Right cardiac atrium (tissue), 5 donors: ENCODE data around the gene PRR30. TPM values are rescaled to one million over a fixed set of nuclear protein-coding genes. Genes with fewer than 3 reads are reported as not detected.
"Not testable (repeated sequence)": the region's sequence is repeated elsewhere in the genome, so short reads cannot be mapped to it uniquely, and the experiment has no call there.

Experiments
- ATAC-seq, 2 donors: fragments of 200-7000 bp; cut with Tn5 transposase; one replicate each; pipeline versions ENCODE4 v1.8.0 to v1.9.1; 2020; ENCODE audit warnings: moderate library complexity in 2 of 2, mild to moderate bottlenecking in 1 of 2
- DNase-seq, 3 donors: peaks; one replicate each; pipeline ENCODE4 v3.0.0-alpha.2; 2020
- H3K27ac ChIP-seq: one replicate; pipeline ENCODE4 v1.5.1; 2013; ENCODE audit warnings: mild to moderate bottlenecking, low read length, control low read depth, moderate library complexity
- H3K27me3 ChIP-seq: one replicate; pipeline ENCODE4 v1.6.1; 2013; ENCODE audit not compliant: control insufficient read depth, insufficient read depth
- H3K4me1 ChIP-seq: one replicate; pipeline ENCODE4 v1.6.1; 2013; ENCODE audit warnings: low read length; ENCODE audit not compliant: control insufficient read depth, insufficient read depth
- H3K4me3 ChIP-seq: one replicate; pipeline ENCODE4 v1.5.1; 2013; ENCODE audit warnings: low read length, control low read depth
- H3K9me3 ChIP-seq: one replicate; pipeline ENCODE4 v1.6.1; 2013; ENCODE audit warnings: low read length; ENCODE audit not compliant: control insufficient read depth
- WGBS: extraction: QIAGEN DNeasy Blood & Tissue Kit; methylation state at CpG from one replicate; pipeline ENCODE4 v1.1.7; 2013; 5-methylcytosine and 5-hydroxymethylcytosine counted together
- intact Hi-C, 4 donors: fragments of 100-400 bp; cut with DNase I; formaldehyde crosslinking; loops; one replicate each; pipeline versions ENCODE4 v1.11.0 to v1.14.0; 2022 to 2023
- polyA plus RNA-seq: library from polyadenylated mRNA; stranded (reverse); fragments of 200-250 nt; gene quantifications from one replicate; pipeline ENCODE4 v1.2.3, GENCODE V29; 2013
- total RNA-seq, 4 donors: library from RNA; stranded (reverse); fragmentation: NEBNext Ultra II Directional; extraction: Animal tissue kit (Norgen Biotek cat#: 25700); gene quantifications; one replicate each; pipeline ENCODE4 v1.2.1, GENCODE V29; 2021
- donor health status: healthy with polysubstance abuse.
- donor health status: DM: no; HTN: yes; CAD: no.
- donor health status: DM: no; HTN: no; CAD: no.
- donor health status: DM: no; HTN: yes; CAD: no; lungs with severe emphysema.
- donor health status: DM: yes; HTN: yes; CAD: no.

The PRR30 gene
- total and polyA plus RNA-seq, 5 donors, result not detected

- H3K4me3 ChIP-seq, result no peak overlapping the region
- intact Hi-C loops, result no loop called here
- peak in 1 of 2 donors; percentile 8 for ATAC-seq
- H3K4me1 ChIP-seq, result no peaks in the 10 kb centered on the region
- 34% methylated on average over 5 of the region's 5 CpGs for WGBS
- H3K27ac ChIP-seq, result no peak overlapping the region
- DNase-seq, result no peak
- H3K27me3 ChIP-seq, result no peaks in the 10 kb centered on the region
- no peaks in the 10 kb centered on the region for H3K9me3 ChIP-seq
These were observed 12.9 kb downstream of the PRR30 start for GRCh38 chr2:27126252-27126710.

- intact Hi-C loops, result no loop called here
- H3K27ac ChIP-seq, result no peak overlapping the region
These were observed 14.1 kb downstream of the PRR30 start for GRCh38 chr2:27125104-27125503.

GRCh38 chr2:27123302-27124150 is 15.7 kb downstream of the PRR30 start, which contains the start of gene ABHD1:
TSS of gene ABHD1 (plus strand) at chr2:27123815. CDS start at chr2:27123949, 134 bp downstream.
- peak; percentile 87 to 91 for ATAC-seq
- WGBS, result 6% methylated on average over 47 of the region's 47 CpGs
- Histone ChIP-seq H3K4me1 (peaks cover 3% of the 10 kb centered on the region), H3K4me3 (peak within 1 kb of the TSS; percentile 57), H3K27me3 (no peaks in the 10 kb centered on the region), H3K27ac (peak within 1 kb of the TSS; percentile 67), H3K9me3 (no peaks in the 10 kb centered on the region)
- intact Hi-C loops, result no loop called here
- DNase-seq, result peak; percentile 71 to 91 (median 90)

More at GRCh38 chr2:27125104-27125503, 14.1 kb downstream of the PRR30 start:
- WGBS, result 89% methylated on average over 3 of the region's 3 CpGs
- H3K27me3 ChIP-seq, result no peaks in the 10 kb centered on the region
- H3K9me3 ChIP-seq, result no peaks in the 10 kb centered on the region
- DNase-seq (no peak), ATAC-seq (no peak)
- no peaks in the 10 kb centered on the region for H3K4me1 ChIP-seq
- H3K4me3 ChIP-seq, result no peak overlapping the region

DNA sequence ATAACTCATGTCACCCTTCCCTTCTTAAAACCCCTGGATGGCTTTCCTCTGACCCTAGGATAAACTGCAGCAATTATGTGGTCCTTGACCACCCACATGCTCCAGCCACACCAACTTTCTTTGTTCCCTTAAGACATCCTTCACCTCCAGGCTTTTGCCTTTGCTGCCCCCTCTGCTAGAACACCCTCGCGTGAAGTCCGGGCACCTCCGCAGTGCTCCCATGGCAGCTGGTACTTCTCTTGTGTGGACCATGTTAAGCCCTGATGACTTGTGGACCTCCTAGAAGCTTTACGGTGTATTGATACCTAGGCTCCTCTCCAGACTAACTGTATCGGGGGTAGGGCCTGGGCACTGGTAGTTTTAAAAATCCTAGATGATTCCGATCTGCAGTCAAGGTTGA is 16.4 kb downstream of the PRR30 start:
- H3K27me3 ChIP-seq, result no peaks in the 10 kb centered on the region
- intact Hi-C loops, result no loop called here
- no peak overlapping the region for H3K27ac ChIP-seq
- H3K4me1 ChIP-seq, result peaks cover 3% of the 10 kb centered on the region
- H3K4me3 ChIP-seq, result no peak overlapping the region
- WGBS, result 86% methylated on average over 7 of the region's 7 CpGs
- DNase-seq (no peak), ATAC-seq (no peak)
- H3K9me3 ChIP-seq, result no peaks in the 10 kb centered on the region

DNA sequence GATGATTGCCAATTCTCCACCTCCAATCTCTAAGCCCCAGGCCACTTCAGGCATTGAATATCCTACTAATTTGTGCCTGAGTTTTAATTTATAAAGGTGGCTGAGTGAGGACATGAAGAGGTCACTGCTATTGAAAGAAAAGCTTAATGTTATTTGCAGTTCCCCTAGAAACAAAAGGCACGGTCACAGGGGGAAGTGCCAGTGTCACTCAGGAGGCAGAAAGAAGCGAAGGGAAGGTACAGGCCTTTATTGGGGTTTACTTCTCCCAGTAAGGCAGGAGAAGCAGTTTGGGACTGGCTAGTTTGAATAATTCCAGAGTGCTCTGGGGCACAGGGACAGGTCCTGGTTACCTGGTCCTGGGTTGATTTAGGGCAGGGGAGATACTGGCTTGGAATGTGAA is 17.3 kb downstream of the PRR30 start:
- intact Hi-C loops, result no loop called here
- WGBS, result 69% methylated on average over 2 of the region's 2 CpGs
- no peak overlapping the region for H3K4me3 ChIP-seq
- no peak for ATAC-seq
- DNase-seq, result no peak
- no peaks in the 10 kb centered on the region for H3K27me3 ChIP-seq
- peaks cover 3% of the 10 kb centered on the region for H3K4me1 ChIP-seq
- H3K9me3 ChIP-seq, result no peaks in the 10 kb centered on the region
- H3K27ac ChIP-seq, result no peak overlapping the region

GRCh38 chr2:27119330-27119670 is 19.9 kb downstream of the PRR30 start:
- H3K4me3 ChIP-seq, H3K27me3 ChIP-seq, H3K4me1 ChIP-seq, DNase-seq, intact Hi-C loops, ATAC-seq, H3K27ac ChIP-seq, H3K9me3 ChIP-seq: not testable (repeated sequence)
- WGBS, result 80% methylated on average over 8 of the region's 8 CpGs

GRCh38 chr2:27118525-27119329 is 20.5 kb downstream of the PRR30 start, which contains the start of gene CGREF1:
TSS of gene CGREF1 (minus strand) at chr2:27119128. CDS start at chr2:27104366, 14,762 bp downstream.
- 4% methylated on average over 84 of the region's 84 CpGs for WGBS
- peaks cover 3% of the 10 kb centered on the region for H3K4me1 ChIP-seq
- ATAC-seq (no peak), DNase-seq (peak in 1 of 3 donors; percentile 63)
- H3K27ac ChIP-seq, result no peak within 1 kb of the TSS
- H3K27me3 ChIP-seq, result no peaks in the 10 kb centered on the region
- intact Hi-C loops, result no loop called here
- peak within 1 kb of the TSS; percentile 36 for H3K4me3 ChIP-seq
- H3K9me3 ChIP-seq, result no peaks in the 10 kb centered on the region

GRCh38 chr2:27117995-27118524 is 21.1 kb downstream of the PRR30 start:
- ATAC-seq (no peak), DNase-seq (peak in 1 of 3 donors; percentile 59)
- peaks cover 3% of the 10 kb centered on the region for H3K4me1 ChIP-seq
- intact Hi-C loops, result no loop called here
- no peaks in the 10 kb centered on the region for H3K27me3 ChIP-seq
- H3K9me3 ChIP-seq, result no peaks in the 10 kb centered on the region
- H3K4me3 ChIP-seq, result peak overlapping the region; percentile 36
- 23% methylated on average over 14 of the region's 14 CpGs for WGBS
- no peak overlapping the region for H3K27ac ChIP-seq

DNA sequence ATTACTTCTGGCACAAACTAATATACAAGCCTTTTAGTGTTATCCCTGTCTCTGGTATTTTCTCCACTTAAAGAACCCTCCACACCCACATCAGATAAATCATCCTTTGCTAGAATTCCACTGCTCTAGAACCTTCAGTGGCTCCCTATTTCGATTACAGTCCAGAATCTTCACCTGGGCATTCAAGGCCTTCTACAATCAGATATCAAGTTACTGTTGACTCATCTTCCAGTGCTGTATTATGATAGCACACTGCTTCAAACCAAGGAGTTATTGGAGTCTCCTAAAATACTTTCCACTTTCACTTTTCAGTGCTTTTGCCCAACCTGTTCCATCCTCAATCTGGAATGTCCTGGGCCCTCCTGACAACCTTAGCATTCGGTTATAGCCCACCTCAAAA is 23.7 kb downstream of the PRR30 start:
- DNase-seq, result no peak
- Histone ChIP-seq H3K4me3 (no peak overlapping the region), H3K9me3 (no peaks in the 10 kb centered on the region), H3K27ac (no peak overlapping the region), H3K27me3 (no peaks in the 10 kb centered on the region), H3K4me1 (peaks cover 3% of the 10 kb centered on the region)
- intact Hi-C loops, result no loop called here
- 61% methylated on average over 2 of the region's 2 CpGs for WGBS
- no peak for ATAC-seq

- intact Hi-C loops, result loop anchor here in 1 of 4 donors (5.0 kb wide), 1 partner anchor 76 kb away; no protein-coding TSS in a partner anchor
- ATAC-seq, H3K27ac ChIP-seq, H3K4me1 ChIP-seq, H3K27me3 ChIP-seq, H3K9me3 ChIP-seq, H3K4me3 ChIP-seq: not testable (repeated sequence)
- 90% methylated on average over 49 of the region's 49 CpGs for WGBS
- DNase-seq, result peak in 1 of 3 donors; percentile 28
These were observed 27.7 kb downstream of the PRR30 start for GRCh38 chr2:27111392-27112078.
